ENCODE measurements around the gene L1CAM.

- TF ChIP-seq CTCF (IDR thresholded peaks at IDR 0.05; ENCODE audit: borderline replicate concordance, extremely low read depth, low read length, poor library complexity, severe bottlenecking) (no peak), EZH2 (IDR thresholded peaks at IDR 0.05; ENCODE audit: borderline replicate concordance, low read depth, low read length, severe bottlenecking) (no peak)
These were observed 65.4 kb downstream of the L1CAM start for GRCh38 chrX:153820601-153821000.
